Ectodermal cell (in vitro differentiated cells): ENCODE results near the gene TNFRSF4.

Source experiments
- H3K27ac ChIP-seq: 2 replicates; pipeline ENCODE4 v1.7.0; 2013; ENCODE audit warnings: mild to moderate bottlenecking, low read depth, low read length; ENCODE audit not compliant: insufficient read depth, poor library complexity, severe bottlenecking
- H3K27me3 ChIP-seq: 2 replicates; pipeline ENCODE4 v1.7.0; 2013; ENCODE audit warnings: mild to moderate bottlenecking, low read length; ENCODE audit not compliant: insufficient read depth, control insufficient read depth, poor library complexity, severe bottlenecking
- H3K36me3 ChIP-seq: one replicate; pipeline ENCODE4 v1.7.0; 2013; ENCODE audit warnings: low read length; ENCODE audit not compliant: control insufficient read depth, insufficient read depth
- H3K4me1 ChIP-seq: one replicate; pipeline ENCODE4 v1.7.0; 2013; ENCODE audit warnings: low read length; ENCODE audit not compliant: control insufficient read depth, insufficient read depth
- H3K4me3 ChIP-seq: 2 replicates; pipeline ENCODE4 v1.7.0; 2013; ENCODE audit warnings: low read depth, low read length, control low read depth; ENCODE audit not compliant: insufficient read depth
- H3K9me3 ChIP-seq: 2 replicates; pipeline ENCODE4 v1.7.0; 2013; ENCODE audit warnings: mild to moderate bottlenecking, low read length, moderate library complexity; ENCODE audit not compliant: control insufficient read depth
- WGBS, 2 experiments: methylation state at CpG; one replicate each; pipeline ENCODE4 v1.1.7; 2013; ENCODE audit warnings: missing lambda C conversion rate in 2 of 2; 5-methylcytosine and 5-hydroxymethylcytosine counted together

The TNFRSF4 gene

GRCh38 chr1:1232208-1232795 is 18.3 kb upstream of the TNFRSF4 start, which contains the start of gene B3GALT6:
Gene B3GALT6 (plus strand): TSS chr1:1232237. CDS start chr1:1232279, 42 bp downstream.
- H3K4me3 ChIP-seq, result peak within 1 kb of the TSS; percentile 85
- WGBS, 2 experiments, result 24 to 25% methylated on average over 100 of the region's 100 CpGs
- peaks cover 14% of the 10 kb centered on the region for H3K4me1 ChIP-seq
- no peaks in the 10 kb centered on the region for H3K36me3 ChIP-seq
- H3K27ac ChIP-seq, result no peak within 1 kb of the TSS
- H3K9me3 ChIP-seq, result no peaks in the 10 kb centered on the region
- no peaks in the 10 kb centered on the region for H3K27me3 ChIP-seq

GRCh38 chr1:1231400-1232207 is 17.7 kb upstream of the TNFRSF4 start, which contains the start of gene SDF4:
Gene SDF4 (minus strand): TSS chr1:1232001. CDS start chr1:1228772, 3,229 bp downstream.
- no peaks in the 10 kb centered on the region for H3K27me3 ChIP-seq
- peak within 1 kb of the TSS; percentile 85 for H3K4me3 ChIP-seq
- H3K4me1 ChIP-seq, result peaks cover 9% of the 10 kb centered on the region
- no peaks in the 10 kb centered on the region for H3K9me3 ChIP-seq
- no peak within 1 kb of the TSS for H3K27ac ChIP-seq
- WGBS, 2 experiments, result 0% methylated on average over 99 of the region's 99 CpGs
- no peaks in the 10 kb centered on the region for H3K36me3 ChIP-seq

- Histone ChIP-seq H3K4me1 (peaks cover 8% of the 10 kb centered on the region), H3K9me3 (no peaks in the 10 kb centered on the region), H3K36me3 (no peaks in the 10 kb centered on the region), H3K4me3 (peak overlapping the region; percentile 85), H3K27me3 (no peaks in the 10 kb centered on the region), H3K27ac (no peak overlapping the region)
- 37 to 39% methylated on average over 24 of the region's 24 CpGs for WGBS, 2 experiments
Measured at GRCh38 chr1:1230656-1231399, 16.9 kb upstream of the TNFRSF4 start.

- no peaks in the 10 kb centered on the region for H3K36me3 ChIP-seq
Measured at GRCh38 chr1:1229770-1230169, 15.8 kb upstream of the TNFRSF4 start.

GRCh38 chr1:1228596-1229321 is 14.8 kb upstream of the TNFRSF4 start:
- no peaks in the 10 kb centered on the region for H3K9me3 ChIP-seq
- no peaks in the 10 kb centered on the region for H3K36me3 ChIP-seq
- no peaks in the 10 kb centered on the region for H3K27me3 ChIP-seq
- peaks cover 8% of the 10 kb centered on the region for H3K4me1 ChIP-seq
- no peak overlapping the region for H3K27ac ChIP-seq
- no peak overlapping the region for H3K4me3 ChIP-seq
- 95 to 96% methylated on average over 28 of the region's 28 CpGs for WGBS, 2 experiments

More at GRCh38 chr1:1229770-1230169, 15.8 kb upstream of the TNFRSF4 start:
- Histone ChIP-seq H3K27ac (no peak overlapping the region), H3K9me3 (no peaks in the 10 kb centered on the region), H3K4me3 (no peak overlapping the region), H3K27me3 (no peaks in the 10 kb centered on the region), H3K4me1 (peaks cover 8% of the 10 kb centered on the region)
- 95% methylated on average over 19 of the region's 19 CpGs for WGBS, 2 experiments

GRCh38 chr1:1228187-1228586 is 14.2 kb upstream of the TNFRSF4 start:
- no peak overlapping the region for H3K4me3 ChIP-seq
- 96% methylated on average over 30 of the region's 30 CpGs for WGBS, 2 experiments
- H3K27me3 ChIP-seq, result no peaks in the 10 kb centered on the region
- peaks cover 2% of the 10 kb centered on the region for H3K36me3 ChIP-seq
- H3K27ac ChIP-seq, result no peak overlapping the region
- H3K4me1 ChIP-seq, result peaks cover 5% of the 10 kb centered on the region
- H3K9me3 ChIP-seq, result no peaks in the 10 kb centered on the region

DNA sequence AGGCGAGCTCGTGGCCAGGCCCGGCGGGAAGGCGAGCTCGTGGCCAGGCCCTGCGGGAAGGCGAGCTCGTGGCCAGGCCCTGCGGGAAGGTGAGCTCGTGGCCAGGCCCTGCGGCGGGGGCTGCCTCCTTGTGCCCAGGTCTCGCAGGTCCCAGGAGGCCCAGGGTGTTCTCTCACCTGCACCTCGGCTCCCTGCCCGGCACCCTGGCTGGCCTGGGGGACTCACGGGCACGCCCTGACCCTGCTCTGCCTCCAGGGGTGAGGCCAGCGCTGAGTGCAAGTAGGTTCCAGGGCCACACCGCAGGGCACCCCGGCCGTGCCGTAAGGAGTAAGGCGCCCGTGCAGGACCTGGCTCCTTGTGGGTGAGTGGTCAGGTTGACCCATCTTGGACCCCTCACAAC is 13.4 kb upstream of the TNFRSF4 start:
- Histone ChIP-seq H3K4me3 (no peak overlapping the region), H3K27ac (no peak overlapping the region), H3K36me3 (peaks cover 6% of the 10 kb centered on the region), H3K9me3 (no peaks in the 10 kb centered on the region), H3K27me3 (no peaks in the 10 kb centered on the region), H3K4me1 (no peaks in the 10 kb centered on the region)
- WGBS, 2 experiments, result 95 to 96% methylated on average over 25 of the region's 25 CpGs

DNA sequence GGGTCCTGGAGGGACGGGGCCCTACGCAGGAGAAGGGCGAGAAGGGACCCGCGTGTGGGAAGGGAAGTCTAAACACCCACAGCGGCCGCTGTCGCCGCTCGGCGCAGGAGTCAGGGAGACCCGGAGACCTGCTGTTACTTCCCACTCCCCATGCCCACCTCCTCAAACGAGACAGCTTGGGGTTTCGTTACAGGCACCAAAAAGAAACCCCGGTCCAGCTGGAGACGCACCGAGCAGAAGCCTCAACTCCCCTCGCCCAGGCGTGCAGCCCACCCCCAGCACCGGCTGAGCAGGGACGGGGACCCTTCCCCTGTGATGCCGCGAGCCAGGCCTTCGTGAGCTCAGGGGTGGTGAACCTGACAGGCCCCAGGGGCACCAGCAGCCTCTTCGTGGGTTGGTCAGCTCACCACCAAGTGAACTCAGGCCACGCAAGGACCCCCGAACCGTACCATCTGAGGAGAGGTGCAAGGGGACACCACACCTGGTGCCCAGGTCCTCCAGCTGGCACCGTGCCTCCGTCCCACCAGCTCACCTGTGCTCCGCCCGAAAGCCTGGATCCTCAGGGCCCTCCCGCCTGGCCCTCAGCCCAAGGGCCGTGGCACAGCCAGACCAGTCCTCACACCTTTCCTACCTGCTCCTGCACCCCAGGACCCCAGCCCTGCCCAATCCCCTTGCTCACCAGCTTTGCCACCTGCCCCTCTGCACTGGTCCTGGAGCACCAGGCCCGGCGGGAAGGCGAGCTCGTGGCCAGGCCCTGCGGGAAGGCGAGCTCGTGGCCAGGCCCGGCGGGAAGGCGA is 12.8 kb upstream of the TNFRSF4 start:
- Histone ChIP-seq H3K4me1 (no peaks in the 10 kb centered on the region), H3K4me3 (no peak overlapping the region), H3K36me3 (peaks cover 6% of the 10 kb centered on the region), H3K27ac (no peak overlapping the region), H3K27me3 (no peaks in the 10 kb centered on the region), H3K9me3 (no peaks in the 10 kb centered on the region)
- 95 to 97% methylated on average over 44 of the region's 44 CpGs for WGBS, 2 experiments

- no peaks in the 10 kb centered on the region for H3K9me3 ChIP-seq
- H3K27ac ChIP-seq, result no peak overlapping the region
- WGBS, 2 experiments, result 95% methylated on average over 18 of the region's 18 CpGs
- no peaks in the 10 kb centered on the region for H3K4me1 ChIP-seq
- H3K27me3 ChIP-seq, result no peaks in the 10 kb centered on the region
- peaks cover 8% of the 10 kb centered on the region for H3K36me3 ChIP-seq
- no peak overlapping the region for H3K4me3 ChIP-seq
Measured at GRCh38 chr1:1225913-1226312, 12.0 kb upstream of the TNFRSF4 start.
